Astrocyte (in vitro differentiated cells and primary cell): ENCODE measurements around the gene PRDX3.

Experiments
- CTCF ChIP-seq: IDR thresholded peaks from 2 replicates; pipeline ENCODE4 v1.5.1; 2011; ENCODE audit warnings: low read depth, mild to moderate bottlenecking, inconsistent platforms, low read length, moderate library complexity; ENCODE audit not compliant: insufficient read depth
- EZH2 ChIP-seq: IDR thresholded peaks from 2 replicates; pipeline ENCODE4 v1.6.1; 2012; ENCODE audit warnings: mild to moderate bottlenecking, low read length, inconsistent platforms; ENCODE audit not compliant: insufficient read depth

DNA sequence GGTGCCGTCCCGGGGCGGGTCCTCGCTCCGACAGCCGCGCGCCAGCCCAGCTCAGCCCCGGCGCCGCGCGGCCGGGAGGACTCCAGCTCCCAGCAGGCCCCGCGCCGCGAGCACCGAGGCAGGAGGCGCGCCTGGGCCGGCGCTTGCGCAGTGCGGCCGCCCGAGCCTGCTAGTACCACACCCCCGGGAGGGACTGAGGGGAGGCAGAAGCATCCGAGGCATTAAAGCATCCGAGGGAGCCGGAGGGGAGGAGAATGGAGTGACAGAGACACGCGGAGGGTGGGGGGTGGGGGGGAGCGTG is 28.7 kb upstream of the PRDX3 start, which contains the start of gene GRK5:
- TF ChIP-seq EZH2 (no peak), CTCF (no peak)
